Activated T-helper 17 cell treated with anti-CD3 and anti-CD28 coated beads, Interleukin-2, amount 50 U/mL, for 72 hours (primary cell): Measurements from ENCODE around the gene PJA2. TPM values are rescaled to one million over a fixed set of nuclear protein-coding genes. Genes with fewer than 3 reads are reported as not detected.

Experiments used
- ATAC-seq: fragments of 150-1000 bp; cut with Tn5 transposase; replicated peaks from 2 replicates; pipeline ENCODE4 v1.10.0; 2021; ENCODE audit warnings: mild to moderate bottlenecking, moderate library complexity
- H3K27ac Mint-ChIP-seq: one replicate; pipeline ENCODE4 v1.8.0; 2022; ENCODE audit warnings: mixed read lengths
- H3K27me3 Mint-ChIP-seq: one replicate; pipeline ENCODE4 v1.8.0; 2022; ENCODE audit warnings: mixed read lengths
- H3K36me3 Mint-ChIP-seq: one replicate; pipeline ENCODE4 v1.8.0; 2022; ENCODE audit warnings: low read depth, mild to moderate bottlenecking, mixed read lengths
- H3K4me1 Mint-ChIP-seq: one replicate; pipeline ENCODE4 v1.8.0; 2022; ENCODE audit warnings: mixed read lengths
- H3K4me3 Mint-ChIP-seq: one replicate; pipeline ENCODE4 v1.8.0; 2022; ENCODE audit warnings: mild to moderate bottlenecking, mixed read lengths
- H3K9me3 Mint-ChIP-seq: one replicate; pipeline ENCODE4 v1.8.0; 2022; ENCODE audit warnings: mixed read lengths
- total RNA-seq, 2 donors: library from RNA; stranded (reverse); gene quantifications; one replicate each; pipeline ENCODE4 v1.2.3, GENCODE V29; 2022

The PJA2 gene
- total RNA-seq, 2 donors from 2014 or later: 53.9 to 91.0 TPM

DNA sequence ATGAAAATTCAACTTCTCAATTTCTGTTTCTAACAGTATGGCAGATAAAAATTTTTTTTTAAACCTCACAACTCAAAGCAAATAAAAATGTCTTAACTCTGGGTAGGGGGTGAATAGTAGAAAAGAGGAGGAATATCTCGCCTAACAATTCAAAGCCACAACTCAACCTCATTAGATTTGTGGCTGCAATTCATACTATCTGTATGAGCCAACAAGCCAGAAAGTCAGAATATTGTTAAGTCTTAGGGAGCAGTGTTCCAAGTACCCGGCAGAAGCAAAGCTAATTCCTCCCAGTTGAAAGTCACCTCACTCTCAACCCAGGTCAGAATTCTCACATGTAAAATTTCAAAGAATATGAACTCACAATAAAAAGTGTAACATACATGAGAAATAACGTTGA lies 15.0 kb downstream of the PJA2 start:
- H3K27me3 Mint-ChIP-seq: no peaks in the 10 kb centered on the region
- H3K4me3 Mint-ChIP-seq: no peak overlapping the region
- H3K36me3 Mint-ChIP-seq: peaks cover 58% of the 10 kb centered on the region
- H3K4me1 Mint-ChIP-seq: peaks cover 23% of the 10 kb centered on the region
- peaks cover 3% of the 10 kb centered on the region for H3K9me3 Mint-ChIP-seq
- no peak overlapping the region for H3K27ac Mint-ChIP-seq
- ATAC-seq: no peak

DNA sequence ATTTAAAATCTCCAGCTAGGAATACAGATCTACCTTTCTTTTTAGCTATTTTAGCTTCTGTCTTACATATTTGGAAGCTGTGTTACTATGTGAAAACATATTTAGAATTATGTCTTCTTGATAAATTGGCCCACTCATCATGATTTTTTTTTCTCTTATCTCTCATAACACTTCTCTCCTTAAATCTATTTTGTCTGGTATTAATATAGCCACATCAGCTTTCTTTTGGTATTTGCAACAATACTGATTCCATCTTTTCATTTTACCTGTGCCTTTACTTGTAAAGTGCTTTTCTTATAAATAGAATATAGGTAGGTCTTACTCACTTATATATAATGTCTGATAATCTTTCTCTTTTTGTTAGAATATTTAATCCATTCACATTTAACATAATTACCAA lies 19.6 kb downstream of the PJA2 start:
- peaks cover 70% of the 10 kb centered on the region for H3K36me3 Mint-ChIP-seq
- H3K27ac Mint-ChIP-seq: no peak overlapping the region
- no peaks in the 10 kb centered on the region for H3K27me3 Mint-ChIP-seq
- H3K4me1 Mint-ChIP-seq: peaks cover 43% of the 10 kb centered on the region
- H3K9me3 Mint-ChIP-seq: peaks cover 3% of the 10 kb centered on the region
- H3K4me3 Mint-ChIP-seq: no peak overlapping the region
- ATAC-seq: no peak

DNA sequence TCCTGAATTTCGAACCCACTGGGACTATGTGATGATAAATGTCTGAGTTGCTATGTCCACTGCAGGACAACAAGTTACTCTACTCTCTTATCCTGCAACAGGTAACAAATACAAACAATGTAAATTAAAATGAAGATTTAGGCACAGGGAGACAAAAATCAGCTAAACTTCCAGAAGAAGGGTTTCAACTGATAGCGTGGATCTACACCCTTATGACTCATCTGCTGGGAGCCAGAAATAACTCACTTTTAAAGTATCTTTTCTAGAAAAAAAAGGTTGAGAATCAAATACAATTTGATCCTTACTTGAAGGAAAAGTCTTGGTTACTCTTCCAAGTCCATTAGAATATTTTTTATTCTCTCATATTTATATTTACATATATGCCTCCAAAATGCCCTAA lies 21.4 kb downstream of the PJA2 start:
- no peak overlapping the region for H3K4me3 Mint-ChIP-seq
- no peak overlapping the region for H3K27ac Mint-ChIP-seq
- peaks cover 71% of the 10 kb centered on the region for H3K36me3 Mint-ChIP-seq
- peaks cover 46% of the 10 kb centered on the region for H3K4me1 Mint-ChIP-seq
- ATAC-seq: no peak
- H3K27me3 Mint-ChIP-seq: no peaks in the 10 kb centered on the region
- peaks cover 3% of the 10 kb centered on the region for H3K9me3 Mint-ChIP-seq

DNA sequence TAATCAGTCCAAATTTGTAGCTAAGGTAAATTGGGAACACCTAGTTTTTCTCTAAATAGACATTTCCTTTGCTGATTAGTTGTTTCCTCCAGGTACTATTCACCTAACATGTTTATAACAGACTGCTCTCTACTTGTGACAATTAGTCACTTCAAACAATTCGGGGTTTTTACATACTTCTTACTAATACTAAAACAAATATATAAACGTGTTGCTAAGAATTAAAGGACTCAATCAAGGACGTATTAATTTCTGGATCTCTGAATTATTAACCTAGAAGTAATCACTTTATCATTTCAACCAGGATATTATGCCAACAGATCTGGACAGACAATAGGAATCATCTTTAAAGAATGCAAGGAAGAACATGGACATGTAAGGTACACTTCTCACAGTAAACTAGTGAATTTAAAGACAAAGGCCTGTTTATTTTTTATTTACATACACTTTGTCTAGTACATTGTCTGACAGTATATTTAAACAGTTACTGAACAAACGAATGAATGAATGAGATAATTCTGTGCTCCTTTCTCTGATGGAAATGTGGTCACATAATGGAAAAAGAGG lies 22.3 kb downstream of the PJA2 start:
- no peak overlapping the region for H3K4me3 Mint-ChIP-seq
- ATAC-seq: no peak
- peaks cover 70% of the 10 kb centered on the region for H3K36me3 Mint-ChIP-seq
- H3K27me3 Mint-ChIP-seq: no peaks in the 10 kb centered on the region
- peaks cover 3% of the 10 kb centered on the region for H3K9me3 Mint-ChIP-seq
- H3K4me1 Mint-ChIP-seq: peaks cover 43% of the 10 kb centered on the region
- no peak overlapping the region for H3K27ac Mint-ChIP-seq

DNA sequence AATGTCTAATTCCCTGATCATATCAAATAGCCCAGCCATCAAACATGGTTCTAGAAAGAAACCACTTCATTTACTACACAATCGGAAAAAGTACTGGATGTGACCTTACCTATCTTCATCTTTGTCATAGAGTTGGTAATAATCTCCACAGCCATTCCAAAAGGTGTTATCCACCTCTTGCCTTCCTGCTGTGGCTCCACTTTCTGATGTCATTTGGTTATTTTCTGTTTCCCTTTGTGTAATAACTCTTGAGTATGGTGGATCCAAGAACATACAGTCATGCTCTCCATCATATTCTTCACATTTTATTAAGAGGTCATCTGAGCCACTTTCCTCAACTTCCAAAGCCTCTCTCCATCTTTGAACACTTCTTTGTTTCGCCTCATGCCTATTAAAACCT lies 31.7 kb downstream of the PJA2 start:
- ATAC-seq: peak; percentile 39
- peaks cover 7% of the 10 kb centered on the region for H3K4me1 Mint-ChIP-seq
- H3K9me3 Mint-ChIP-seq: no peaks in the 10 kb centered on the region
- H3K27me3 Mint-ChIP-seq: no peaks in the 10 kb centered on the region
- no peak overlapping the region for H3K4me3 Mint-ChIP-seq
- peaks cover 91% of the 10 kb centered on the region for H3K36me3 Mint-ChIP-seq
- no peak overlapping the region for H3K27ac Mint-ChIP-seq

DNA sequence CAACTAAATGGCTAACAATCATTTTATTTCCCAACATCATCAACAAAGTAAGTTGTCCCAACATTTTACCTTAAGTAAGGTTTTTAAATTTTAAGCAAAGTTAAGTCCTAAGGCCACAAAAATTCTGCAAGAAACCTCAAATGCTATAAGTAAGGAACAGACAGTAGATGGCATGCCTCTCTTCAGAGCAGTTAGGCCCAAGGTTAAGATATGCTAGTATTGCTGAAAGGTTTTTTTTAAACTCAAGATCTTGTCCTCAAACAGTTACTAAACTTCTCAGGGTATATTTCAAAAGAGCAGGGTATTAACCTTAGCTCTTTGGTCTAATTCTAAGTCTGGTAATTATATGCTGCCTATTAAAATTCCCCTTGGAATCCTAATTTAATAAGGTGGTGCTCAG lies 35.1 kb downstream of the PJA2 start:
- Mint-ChIP-seq H3K4me3 (no peak overlapping the region), H3K27ac (no peak overlapping the region), H3K9me3 (no peaks in the 10 kb centered on the region), H3K36me3 (peaks cover 94% of the 10 kb centered on the region), H3K27me3 (no peaks in the 10 kb centered on the region), H3K4me1 (peaks cover 16% of the 10 kb centered on the region)
- ATAC-seq: no peak

DNA sequence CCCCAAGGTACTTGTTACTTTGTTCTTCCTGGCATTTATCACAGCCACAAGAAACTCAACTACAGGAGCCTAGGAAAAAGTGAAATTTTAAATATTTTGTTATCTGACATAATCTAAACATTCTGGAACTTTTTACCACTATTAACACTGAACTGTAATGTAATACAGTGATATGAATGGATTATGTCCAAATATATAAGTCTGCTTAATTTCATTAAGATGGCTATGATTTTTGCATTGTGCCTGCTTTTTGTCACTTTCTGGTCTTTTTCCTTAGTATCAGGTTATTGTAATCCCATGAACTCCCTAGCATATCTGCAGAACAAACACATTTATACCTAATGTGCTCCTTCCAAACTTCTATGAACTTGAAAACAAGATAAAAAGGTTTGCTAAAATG lies 35.8 kb downstream of the PJA2 start:
- no peak for ATAC-seq
- peaks cover 94% of the 10 kb centered on the region for H3K36me3 Mint-ChIP-seq
- H3K27me3 Mint-ChIP-seq: no peaks in the 10 kb centered on the region

DNA sequence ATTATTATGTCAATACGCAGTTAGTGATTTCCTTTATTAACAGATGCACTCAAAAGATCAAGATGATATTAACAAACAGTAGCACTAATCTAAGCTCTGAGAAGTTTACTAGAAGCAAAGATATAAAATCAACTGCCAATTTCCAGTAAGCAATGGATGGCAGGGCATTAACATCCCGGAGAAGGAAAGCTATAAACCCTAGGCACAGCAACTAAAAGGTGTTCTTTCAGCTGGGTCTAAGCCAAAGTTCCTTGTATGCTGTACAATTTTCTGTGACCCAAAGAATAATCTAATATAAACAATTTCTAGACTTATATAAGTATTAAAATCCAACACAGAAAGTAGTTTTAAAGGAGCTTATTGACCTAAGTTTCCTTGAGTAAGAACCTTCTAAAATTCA lies 39.4 kb downstream of the PJA2 start:
- no peak overlapping the region for H3K4me3 Mint-ChIP-seq
- H3K27ac Mint-ChIP-seq: no peak overlapping the region
- no peaks in the 10 kb centered on the region for H3K27me3 Mint-ChIP-seq
- ATAC-seq: no peak
- H3K36me3 Mint-ChIP-seq: peaks cover 90% of the 10 kb centered on the region
- peaks cover 9% of the 10 kb centered on the region for H3K4me1 Mint-ChIP-seq
- no peaks in the 10 kb centered on the region for H3K9me3 Mint-ChIP-seq

More for the DNA sequence above, 35.8 kb downstream of the PJA2 start:
- H3K27ac Mint-ChIP-seq: no peak overlapping the region
- peaks cover 16% of the 10 kb centered on the region for H3K4me1 Mint-ChIP-seq
- H3K9me3 Mint-ChIP-seq: no peaks in the 10 kb centered on the region
- H3K4me3 Mint-ChIP-seq: no peak overlapping the region

DNA sequence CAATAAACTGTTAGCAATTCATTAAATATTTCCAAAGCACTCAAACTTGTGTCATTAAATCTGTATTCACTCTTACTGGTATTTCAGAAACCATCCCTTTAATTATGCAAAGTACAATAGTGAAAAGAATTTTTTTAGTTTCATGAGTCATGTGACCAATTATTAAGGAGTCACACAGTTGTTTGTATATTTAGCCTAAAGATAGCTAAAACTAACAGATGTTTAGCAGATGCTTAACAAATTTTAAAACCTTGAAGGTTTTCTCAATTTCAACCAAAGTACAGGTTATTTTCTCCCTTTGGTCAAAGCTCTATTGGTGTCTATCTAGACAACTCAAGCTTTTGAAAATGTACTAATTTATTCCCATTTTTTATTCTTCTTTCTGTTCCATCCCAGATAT lies 44.1 kb downstream of the PJA2 start:
- peaks cover 94% of the 10 kb centered on the region for H3K36me3 Mint-ChIP-seq
- H3K4me1 Mint-ChIP-seq: peaks cover 10% of the 10 kb centered on the region
- H3K4me3 Mint-ChIP-seq: no peak overlapping the region
- ATAC-seq: no peak
- no peaks in the 10 kb centered on the region for H3K9me3 Mint-ChIP-seq
- H3K27me3 Mint-ChIP-seq: no peaks in the 10 kb centered on the region
- H3K27ac Mint-ChIP-seq: no peak overlapping the region

DNA sequence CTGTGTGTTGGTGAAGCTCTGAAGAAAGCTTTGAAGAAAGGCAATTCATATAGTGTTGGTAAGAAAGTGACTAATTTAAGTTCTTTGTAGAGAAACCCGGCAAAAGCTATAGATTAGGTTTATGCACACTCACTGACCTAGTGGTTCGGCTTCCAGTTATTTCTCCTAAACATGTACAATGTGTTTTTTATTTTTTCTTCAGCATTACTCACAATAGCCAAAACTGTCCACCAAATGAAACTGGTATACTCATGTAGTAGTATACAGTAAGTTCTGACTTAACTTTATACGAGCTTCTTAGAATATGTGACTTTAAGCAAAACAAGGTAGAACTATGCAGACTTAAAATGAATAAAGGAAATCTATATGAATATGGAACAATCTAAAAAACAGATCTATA lies 44.8 kb downstream of the PJA2 start:
- ATAC-seq: peak; percentile 29
- H3K9me3 Mint-ChIP-seq: no peaks in the 10 kb centered on the region
- H3K4me3 Mint-ChIP-seq: no peak overlapping the region
- peaks cover 10% of the 10 kb centered on the region for H3K4me1 Mint-ChIP-seq
- H3K27ac Mint-ChIP-seq: no peak overlapping the region
- peaks cover 96% of the 10 kb centered on the region for H3K36me3 Mint-ChIP-seq
- no peaks in the 10 kb centered on the region for H3K27me3 Mint-ChIP-seq

DNA sequence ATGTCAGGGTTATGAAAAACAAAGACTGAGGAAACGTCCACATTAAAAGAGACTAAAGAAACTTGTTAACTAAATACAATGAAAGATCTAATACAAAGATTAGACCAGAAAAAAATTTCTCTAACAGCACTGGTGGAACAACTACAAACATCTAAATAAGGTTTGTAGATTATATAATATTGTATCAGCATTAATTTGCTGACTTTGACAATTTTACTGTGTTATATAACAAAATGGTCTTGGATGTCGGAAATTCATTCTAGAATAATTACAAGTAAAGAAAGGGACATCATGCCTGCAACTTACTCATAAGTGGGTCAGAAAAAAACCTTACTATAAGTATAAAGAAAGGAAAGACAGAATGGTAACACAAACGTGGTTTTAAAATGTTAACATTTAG lies 50.1 kb downstream of the PJA2 start:
- H3K36me3 Mint-ChIP-seq: peaks cover 96% of the 10 kb centered on the region
- H3K4me3 Mint-ChIP-seq: no peak overlapping the region
- H3K27me3 Mint-ChIP-seq: no peaks in the 10 kb centered on the region
- no peak overlapping the region for H3K27ac Mint-ChIP-seq
- no peaks in the 10 kb centered on the region for H3K9me3 Mint-ChIP-seq
- peaks cover 16% of the 10 kb centered on the region for H3K4me1 Mint-ChIP-seq
- no peak for ATAC-seq

DNA sequence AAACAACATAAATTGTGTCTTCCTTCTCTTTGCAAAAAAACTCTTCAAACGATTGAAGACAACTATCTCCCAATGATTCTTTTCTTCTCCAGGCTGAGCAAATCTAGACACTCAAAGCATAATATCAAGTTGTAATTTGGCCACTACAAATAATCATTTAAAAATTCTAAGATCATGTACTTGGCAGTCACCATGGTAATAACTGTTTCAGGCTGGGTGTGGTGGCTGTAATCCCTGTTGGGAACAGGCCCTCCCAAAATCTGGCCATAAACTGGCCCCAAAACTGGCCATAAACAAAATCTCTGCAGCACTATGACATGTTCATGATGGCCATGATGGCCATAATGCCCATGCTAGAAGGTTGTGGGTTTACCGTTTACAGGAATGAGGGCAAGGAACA lies 52.0 kb downstream of the PJA2 start:
- Mint-ChIP-seq H3K9me3 (no peaks in the 10 kb centered on the region), H3K4me1 (peaks cover 12% of the 10 kb centered on the region), H3K27me3 (no peaks in the 10 kb centered on the region), H3K36me3 (peaks cover 80% of the 10 kb centered on the region), H3K27ac (no peak overlapping the region), H3K4me3 (no peak overlapping the region)
- ATAC-seq: no peak

DNA sequence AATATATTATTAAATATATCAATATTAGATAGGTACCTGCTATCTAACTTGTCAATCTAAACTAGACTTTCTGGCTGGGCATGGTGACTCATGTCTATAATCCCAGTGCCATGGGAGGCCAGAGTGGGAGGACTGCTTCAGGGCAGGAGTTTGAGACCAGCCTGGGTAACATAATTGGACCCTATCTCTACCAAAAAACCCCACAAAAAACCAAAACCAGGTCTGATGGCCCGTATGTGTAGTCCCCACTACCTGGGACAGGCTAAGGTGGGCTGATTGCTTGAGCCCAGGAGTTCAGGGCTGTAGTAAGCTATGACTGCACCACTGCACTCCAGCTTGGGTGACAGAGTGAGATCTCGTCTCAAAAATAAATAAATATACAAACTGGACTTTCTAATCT lies 55.0 kb downstream of the PJA2 start:
- Mint-ChIP-seq H3K27ac (no peak overlapping the region), H3K4me3 (no peak overlapping the region), H3K9me3 (no peaks in the 10 kb centered on the region), H3K27me3 (no peaks in the 10 kb centered on the region), H3K4me1 (peaks cover 11% of the 10 kb centered on the region), H3K36me3 (peaks cover 75% of the 10 kb centered on the region)
- no peak for ATAC-seq

DNA sequence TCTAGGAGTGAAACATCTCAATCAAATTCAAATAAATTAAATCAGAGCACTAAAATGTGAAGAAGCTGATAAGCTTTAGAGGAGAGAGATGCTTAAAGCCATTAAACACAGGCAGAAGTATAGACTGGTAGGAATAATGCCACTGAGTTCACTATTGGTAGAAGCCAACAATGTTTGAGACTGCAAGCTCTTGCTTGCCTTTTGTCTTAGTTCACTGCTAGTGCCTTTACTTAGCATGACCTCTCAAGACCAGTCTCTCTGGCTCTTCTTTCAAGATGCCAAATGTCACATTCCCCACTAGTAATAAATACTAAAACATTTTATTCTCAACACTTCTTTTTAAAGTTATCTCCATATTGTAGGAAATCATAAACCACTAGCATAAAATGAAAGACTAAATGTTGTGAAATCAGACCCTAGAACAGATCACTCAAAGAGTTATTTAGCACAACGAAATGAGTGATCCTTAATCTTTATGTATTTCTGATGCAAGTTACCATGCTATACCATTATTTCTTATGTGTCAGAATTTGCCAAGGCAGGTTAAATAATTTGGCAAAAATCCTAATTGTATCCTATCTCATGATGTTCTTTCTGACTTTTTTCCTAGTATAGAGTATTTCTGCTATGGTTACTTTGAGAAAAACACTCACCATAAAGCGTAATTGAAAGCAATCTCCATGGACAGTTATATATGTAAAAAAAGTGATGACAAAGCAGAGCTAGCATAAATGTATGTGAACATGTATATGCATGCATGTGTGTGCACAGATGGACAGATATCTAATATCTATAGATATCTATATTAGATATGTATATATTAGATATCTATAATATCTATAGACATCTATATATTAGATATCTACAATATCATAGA lies 57.5 kb downstream of the PJA2 start:
- Mint-ChIP-seq H3K27ac (no peak overlapping the region), H3K4me3 (no peak overlapping the region), H3K9me3 (no peaks in the 10 kb centered on the region), H3K36me3 (peaks cover 78% of the 10 kb centered on the region), H3K4me1 (peaks cover 14% of the 10 kb centered on the region), H3K27me3 (no peaks in the 10 kb centered on the region)
- no peak for ATAC-seq

DNA sequence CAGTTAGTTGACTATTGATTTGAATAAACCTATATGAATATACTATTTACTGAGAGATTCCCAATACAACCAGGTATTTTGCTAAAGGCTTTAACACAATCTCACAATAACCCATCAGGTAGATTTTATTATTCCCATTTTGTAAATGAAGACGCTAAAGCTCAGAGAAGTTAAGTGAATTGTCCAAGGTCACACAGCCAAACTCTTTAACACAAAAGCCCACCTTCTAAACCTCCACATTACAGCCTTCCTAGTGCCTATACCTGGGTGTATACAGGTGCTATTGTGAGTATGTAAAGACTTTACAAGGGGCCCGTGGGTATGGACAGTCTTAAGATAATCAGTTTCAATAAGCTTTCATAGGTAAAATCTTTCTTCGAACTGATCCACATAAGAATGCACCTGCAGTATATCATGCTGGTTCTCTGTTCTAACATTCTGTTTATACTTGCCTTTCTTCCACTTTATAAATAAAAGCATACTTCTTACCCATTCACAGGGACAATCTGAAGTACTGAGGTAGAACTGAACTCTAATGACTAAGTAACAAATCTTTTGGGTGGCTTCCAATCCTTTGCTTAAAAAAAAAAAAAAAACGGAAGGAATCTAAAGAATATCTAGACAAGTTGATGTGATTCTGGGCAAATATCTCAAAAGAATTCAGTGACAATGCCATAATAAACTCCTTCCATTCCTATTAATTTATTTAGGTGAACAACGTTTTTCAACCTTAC lies 59.1 kb downstream of the PJA2 start:
- ATAC-seq: no peak
- Mint-ChIP-seq H3K27ac (no peak overlapping the region), H3K36me3 (peaks cover 77% of the 10 kb centered on the region), H3K4me3 (no peak overlapping the region), H3K9me3 (no peaks in the 10 kb centered on the region), H3K27me3 (no peaks in the 10 kb centered on the region), H3K4me1 (peaks cover 14% of the 10 kb centered on the region)
